H1 (cell line): ENCODE data around the gene CWC15. TPM values are rescaled to one million over a fixed set of nuclear protein-coding genes. Genes with fewer than 3 reads are reported as not detected.

Experiments used
- CTCF ChIA-PET: fragments of 300-600 bp; sonication (Branson Sonifier 250); formaldehyde crosslinking; loops from one replicate; lab custom pipeline; 2021; ENCODE audit not compliant: partially characterized antibody; lab: Charles Lee
- POLR2A ChIA-PET: fragments of 300-600 bp; sonication (Branson Sonifier 250); formaldehyde crosslinking; loops from one replicate; lab custom pipeline; 2021; ENCODE audit warnings: inconsistent platforms; ENCODE audit not compliant: partially characterized antibody; lab: Charles Lee
- DNase-seq, 2 experiments: peaks; one replicate each; pipeline versions ENCODE4 v3.0.0 to v3.0.0-alpha.2; 2010 to 2022; ENCODE audit warnings: low spot score in 2 of 2, low read depth in 1 of 2, mixed read lengths in 1 of 2
- FAIRE-seq: peaks from 2 replicates; lab custom pipeline; 2011; peaks lifted over from hg19 to GRCh38; lab: Jason Lieb, UNC
- H2AFZ ChIP-seq: 2 replicates; pipeline ENCODE4 v1.8.1; 2012; ENCODE audit warnings: low read length, inconsistent platforms
- H2AK5ac ChIP-seq: 2 replicates; pipeline ENCODE4 v1.6.1; 2013; ENCODE audit warnings: low read depth, low read length
- H2BK120ac ChIP-seq: replicated peaks from 2 replicates; pipeline ENCODE3; 2013; ENCODE audit warnings: low read depth, low read length, inconsistent platforms
- H2BK12ac ChIP-seq: 2 replicates; pipeline ENCODE4 v1.6.1; 2013; ENCODE audit warnings: low read depth, low read length
- H2BK15ac ChIP-seq: 2 replicates; pipeline ENCODE4 v1.6.1; 2013; ENCODE audit warnings: low read length
- H2BK20ac ChIP-seq: 2 replicates; pipeline ENCODE4 v1.6.1; 2013; ENCODE audit warnings: low read length
- H2BK5ac ChIP-seq: 2 replicates; pipeline ENCODE4 v1.6.1; 2013; ENCODE audit warnings: low read depth, low read length
- H3K14ac ChIP-seq: 2 replicates; pipeline ENCODE4 v1.6.1; 2013; ENCODE audit warnings: inconsistent platforms; ENCODE audit not compliant: insufficient read length
- H3K18ac ChIP-seq: 2 replicates; pipeline ENCODE4 v1.6.1; 2013; ENCODE audit warnings: low read length; ENCODE audit errors: extremely low read depth
- H3K23ac ChIP-seq: 2 replicates; pipeline ENCODE4 v1.6.1; 2013; ENCODE audit warnings: inconsistent platforms; ENCODE audit not compliant: insufficient read length
- H3K23me2 ChIP-seq: 2 replicates; pipeline ENCODE4 v1.6.1; 2013; ENCODE audit warnings: low read depth, low read length
- H3K27ac ChIP-seq: 2 replicates; pipeline ENCODE4 v1.6.1; 2011; ENCODE audit warnings: low read depth, low read length, inconsistent platforms
- H3K27me3 ChIP-seq, 4 experiments: replicated peaks in 1 of 4; 1 replicate in 1 of 4; 2 replicates in 3 of 4; pipeline versions ENCODE4 v1.6.1 to v1.8.1; 2011 to 2013; ENCODE audit warnings: low read length in 3 of 4, mild to moderate bottlenecking in 3 of 4, inconsistent platforms in 2 of 4, mixed read lengths in 2 of 4, moderate library complexity in 1 of 4; ENCODE audit not compliant: control insufficient read depth in 3 of 4, insufficient read depth in 3 of 4; ENCODE audit errors: extremely low read depth in 1 of 4
- H3K36me3 ChIP-seq, 4 experiments: 2 replicates each; pipeline versions ENCODE4 v1.6.1 to v1.8.1; 2011 to 2013; ENCODE audit warnings: mild to moderate bottlenecking in 4 of 4, low read length in 3 of 4, moderate library complexity in 2 of 4, control low read depth in 1 of 4, inconsistent platforms in 1 of 4; ENCODE audit not compliant: insufficient read depth in 4 of 4, control insufficient read depth in 2 of 4
- H3K4ac ChIP-seq: replicated peaks from 2 replicates; pipeline ENCODE3; 2013; ENCODE audit warnings: low read length, low read depth, mixed read lengths, inconsistent platforms; ENCODE audit not compliant: insufficient read length
- H3K4me1 ChIP-seq, 4 experiments: replicated peaks in 1 of 4; 1 replicate in 1 of 4; 2 replicates in 3 of 4; pipeline versions ENCODE4 v1.6.1 to v1.8.1; 2011 to 2013; ENCODE audit warnings: low read length in 3 of 4, inconsistent platforms in 2 of 4, mixed read lengths in 1 of 4; ENCODE audit not compliant: insufficient read depth in 4 of 4, control insufficient read depth in 3 of 4
- H3K4me2 ChIP-seq, 2 experiments: 2 replicates each; pipeline versions ENCODE4 v1.6.1 to v1.8.1; 2011 to 2013; ENCODE audit warnings: low read depth in 2 of 2, low read length in 2 of 2, control low read depth in 1 of 2, inconsistent platforms in 1 of 2, mild to moderate bottlenecking in 1 of 2; ENCODE audit not compliant: insufficient read depth in 1 of 2
- H3K4me3 ChIP-seq, 4 experiments: fragments of 200-600, 300-600 bp in 1 of 4; sonication (generic), shearing (Covaris generic), sonication (Bioruptor Twin) in 1 of 4; 2 replicates each; pipeline versions ENCODE4 v1.5.1 to v1.8.1; 2011 to 2016; ENCODE audit warnings: low read length in 4 of 4, low read depth in 3 of 4, control low read depth in 2 of 4, inconsistent platforms in 2 of 4, mild to moderate bottlenecking in 2 of 4, mixed read lengths in 1 of 4, moderate library complexity in 1 of 4; ENCODE audit not compliant: insufficient read depth in 2 of 4; ENCODE audit errors: extremely low read depth in 1 of 4
- H3K56ac ChIP-seq: replicated peaks from 2 replicates; pipeline ENCODE3; 2013; ENCODE audit warnings: low read depth, mild to moderate bottlenecking, mixed read lengths, low read length, inconsistent platforms; ENCODE audit not compliant: insufficient read length
- H3K79me1 ChIP-seq: 2 replicates; pipeline ENCODE4 v1.6.1; 2013; ENCODE audit warnings: low read depth, low read length, control low read depth
- H3K79me2 ChIP-seq, 2 experiments: 2 replicates each; pipeline versions ENCODE4 v1.6.1 to v1.8.1; 2012 to 2013; ENCODE audit warnings: low read length in 2 of 2, mild to moderate bottlenecking in 2 of 2, inconsistent platforms in 1 of 2; ENCODE audit not compliant: insufficient read depth in 2 of 2, control insufficient read depth in 1 of 2
- H3K9ac ChIP-seq, 4 experiments: replicated peaks in 1 of 4; 1 replicate in 1 of 4; 2 replicates in 3 of 4; pipeline versions ENCODE4 v1.6.1 to v1.8.1; 2011 to 2013; ENCODE audit warnings: low read depth in 3 of 4, low read length in 3 of 4, control low read depth in 2 of 4, mild to moderate bottlenecking in 2 of 4, moderate library complexity in 2 of 4, inconsistent platforms in 1 of 4; ENCODE audit errors: extremely low read depth in 1 of 4
- H3K9me3 ChIP-seq, 2 experiments: 2 replicates each; pipeline versions ENCODE4 v1.6.1 to v1.8.1; 2012 to 2013; ENCODE audit warnings: mild to moderate bottlenecking in 2 of 2, moderate library complexity in 2 of 2, control low read depth in 1 of 2, inconsistent platforms in 1 of 2, low read depth in 1 of 2, low read length in 1 of 2, mixed read lengths in 1 of 2; ENCODE audit not compliant: insufficient read depth in 2 of 2
- H4K20me1 ChIP-seq, 2 experiments: replicated peaks in 1 of 2; 2 replicates each; pipeline versions ENCODE3 to v1.8.1; 2011 to 2013; ENCODE audit warnings: inconsistent platforms in 2 of 2, low read length in 2 of 2, mild to moderate bottlenecking in 1 of 2; ENCODE audit not compliant: insufficient read depth in 2 of 2, control insufficient read depth in 1 of 2
- H4K5ac ChIP-seq: 2 replicates; pipeline ENCODE4 v1.6.1; 2013; ENCODE audit warnings: low read length, low read depth, mixed read lengths, inconsistent platforms; ENCODE audit not compliant: insufficient read length
- H4K8ac ChIP-seq: 2 replicates; pipeline ENCODE4 v1.8.0; 2013; ENCODE audit warnings: mild to moderate bottlenecking, moderate library complexity, low read length, inconsistent platforms; ENCODE audit not compliant: insufficient read depth; ENCODE audit errors: extremely low read depth
- H4K91ac ChIP-seq: replicated peaks from 2 replicates; pipeline ENCODE3; 2013; ENCODE audit warnings: low read length, mixed read lengths, inconsistent platforms; ENCODE audit not compliant: insufficient read length
- ASH2L ChIP-seq: fragments of 200-600, 300-600 bp; sonication (generic); IDR thresholded peaks from one replicate; pipeline ENCODE4 v1.7.1; 2017; ENCODE audit warnings: low read length
- CTBP2 ChIP-seq: IDR thresholded peaks from 2 replicates; pipeline ENCODE4 v1.7.0; 2011; ENCODE audit warnings: borderline replicate concordance, mild to moderate bottlenecking, moderate library complexity, mixed read lengths, low read length; ENCODE audit not compliant: insufficient read depth, insufficient read length
- JUND ChIP-seq: IDR thresholded peaks from 2 replicates; pipeline ENCODE4 v1.6.1; 2011; ENCODE audit warnings: mild to moderate bottlenecking, improper control_type of control experiment, low read length
- KDM1A ChIP-seq: fragments of 200-600, 300-600 bp; sonication (generic); IDR thresholded peaks from 2 replicates; pipeline ENCODE4 v1.7.1; 2016; ENCODE audit warnings: mild to moderate bottlenecking, low read length, borderline replicate concordance
- KDM4A ChIP-seq: IDR thresholded peaks from one replicate; pipeline ENCODE4 v1.7.1; 2012; ENCODE audit warnings: low read depth, mild to moderate bottlenecking, moderate library complexity, low read length, inconsistent platforms; ENCODE audit not compliant: severe bottlenecking
- KDM5A ChIP-seq: fragments of 200-600 bp; IDR thresholded peaks from 2 replicates; pipeline ENCODE4 v1.7.1; 2012; ENCODE audit warnings: mild to moderate bottlenecking, low read length, inconsistent platforms, mixed read lengths
- POU5F1 ChIP-seq: IDR thresholded peaks from 2 replicates; pipeline ENCODE4 v1.6.1; 2011; ENCODE audit warnings: low read depth, mild to moderate bottlenecking, low read length, moderate library complexity
- RAD21 ChIP-seq, 2 experiments: IDR thresholded peaks in 1 of 2; conservative IDR thresholded peaks in 1 of 2; 2 replicates each; pipeline ENCODE4 v1.6.1; 2011; ENCODE audit warnings: low read depth in 2 of 2, low read length in 2 of 2, improper control_type of control experiment in 1 of 2, inconsistent platforms in 1 of 2, mild to moderate bottlenecking in 1 of 2, moderate library complexity in 1 of 2
- RXRA ChIP-seq: IDR thresholded peaks from 2 replicates; pipeline ENCODE4 v1.6.1; 2011; ENCODE audit warnings: low read depth, mild to moderate bottlenecking, low read length, moderate library complexity; ENCODE audit not compliant: insufficient read depth
- SIX5 ChIP-seq: IDR thresholded peaks from 2 replicates; pipeline ENCODE4 v1.6.1; 2011; ENCODE audit warnings: mild to moderate bottlenecking, low read depth, low read length
- SP1 ChIP-seq: IDR thresholded peaks from 2 replicates; pipeline ENCODE4 v1.6.1; 2011; ENCODE audit warnings: low read depth, low read length
- TAF7 ChIP-seq: optimal IDR thresholded peaks from 2 replicates; pipeline ENCODE3; 2011; ENCODE audit warnings: low read depth, mild to moderate bottlenecking, inconsistent platforms, low read length, moderate library complexity, borderline replicate concordance
- TBP ChIP-seq: IDR thresholded peaks from 2 replicates; pipeline ENCODE4 v1.6.1; 2011; ENCODE audit warnings: low read depth, low read length, improper control_type of control experiment
- YY1 ChIP-seq: IDR thresholded peaks from 2 replicates; pipeline ENCODE4 v1.6.1; 2011; ENCODE audit warnings: low read depth, mild to moderate bottlenecking, low read length
- WGBS, 2 experiments: shearing (Covaris generic) in 1 of 2; methylation state at CpG; one replicate each; pipeline versions ENCODE4 v1.1.6 to v1.1.7; 2013 to 2015; ENCODE audit warnings: low lambda C conversion rate in 2 of 2, mixed read lengths in 2 of 2, inconsistent platforms in 1 of 2, low coverage in 1 of 2, missing lambda C conversion rate in 1 of 2; ENCODE audit not compliant: insufficient replicate concordance in 2 of 2, insufficient coverage in 1 of 2, insufficient read length in 1 of 2; ENCODE audit errors: extremely low coverage in 1 of 2, missing lambda C conversion rate in 1 of 2; 5-methylcytosine and 5-hydroxymethylcytosine counted together
- polyA plus RNA-seq, 7 experiments: library from polyadenylated mRNA; depleted of rRNA in 3 of 7; stranded (reverse) in 5 of 7; unstranded in 2 of 7; fragments of >200 nt in 5 of 7; fragments of 200-250 nt in 2 of 7; gene quantifications; 1 replicate in 5 of 7; 2 replicates in 1 of 7; 4 replicates in 1 of 7; pipeline versions ENCODE4 v1.2.1 to v1.2.3, GENCODE V29; 2011 to 2013; ENCODE audit warnings: missing spikeins in 2 of 7, mixed read lengths in 2 of 7
- total RNA-seq: library from RNA; stranded (reverse); fragmentation: NEBNext Ultra II Directional; extraction: Animal tissue kit (Norgen Biotek cat#: 25700); gene quantifications from 2 replicates; pipeline ENCODE4 v1.2.1, GENCODE V29; 2021

The CWC15 gene
- total and polyA plus RNA-seq, 2 of the 8 experiments (the other 6 are each of a cell fraction or from before 2014, with no cell fraction given): 15.7 to 59.4 TPM

- H3K4ac ChIP-seq: no peak overlapping the region
- DNase-seq (no peak), FAIRE-seq (no peak)
- H2AFZ ChIP-seq: no peak overlapping the region
- H4K20me1 ChIP-seq: peaks cover 0 to 3% of the 10 kb centered on the region in 2 experiments
- H3K23ac ChIP-seq: no peak overlapping the region
- no peaks in the 10 kb centered on the region for H3K4me1 ChIP-seq
- no peaks in the 10 kb centered on the region for H3K9me3 ChIP-seq
- 77% methylated on average over 2 of the region's 2 CpGs; no CpG with 5 or more reads in 1 of the 2 experiments for WGBS, 2 experiments
- ChIA-PET POLR2A (interaction anchor here (0.6 to 2.0 kb wide), 3 partner anchors 13 to 576 kb away, joined by 3 to 6 read pairs (median 3); partner anchors contain the start of genes CWC15 and KDM4D), CTCF (interaction anchor here (0.7 to 1.2 kb wide), 2 partner anchors 35 to 198 kb away, joined by 3 read pairs; no protein-coding TSS in a partner anchor)
- H3K18ac ChIP-seq: no peak overlapping the region
- H2BK15ac ChIP-seq: no peak overlapping the region
- no peak overlapping the region for H4K91ac ChIP-seq
- H3K9ac ChIP-seq: no peak overlapping the region
- no peak overlapping the region for H2AK5ac ChIP-seq
- H4K8ac ChIP-seq: no peak overlapping the region
- no peak overlapping the region for H2BK20ac ChIP-seq
- no peak for TF ChIP-seq TBP
- no peak for TF ChIP-seq CTBP2
- TF ChIP-seq RAD21 (IDR thresholded peaks at IDR 0.05 in 1 of 2, conservative IDR thresholded peaks at IDR 0.05 in 1 of 2; ENCODE audit: low read depth in 2 of 2, low read length in 2 of 2): no peak
- no peak for TF ChIP-seq YY1
- no peak for TF ChIP-seq RXRA
- TF ChIP-seq ASH2L: no peak
- TF ChIP-seq KDM4A: no peak
- TF ChIP-seq TAF7: no peak
- TF ChIP-seq KDM1A: no peak
- TF ChIP-seq SIX5: no peak
- TF ChIP-seq KDM5A: no peak
- no peak for TF ChIP-seq POU5F1
- TF ChIP-seq JUND: no peak
- no peak for TF ChIP-seq SP1
- H3K27me3 ChIP-seq: no peaks in the 10 kb centered on the region
- no peaks in the 10 kb centered on the region for H3K23me2 ChIP-seq
- no peak overlapping the region for H3K56ac ChIP-seq
- H2BK120ac ChIP-seq: no peak overlapping the region
- H4K5ac ChIP-seq: no peak overlapping the region
- no peak overlapping the region for H3K27ac ChIP-seq
- no peak overlapping the region for H2BK5ac ChIP-seq
- no peaks in the 10 kb centered on the region for H3K79me1 ChIP-seq
- no peak overlapping the region for H3K4me3 ChIP-seq
- no peaks in the 10 kb centered on the region for H3K79me2 ChIP-seq
- peaks cover 8 to 38% (median 24%) of the 10 kb centered on the region in 4 experiments for H3K36me3 ChIP-seq
- H3K4me2 ChIP-seq: no peak overlapping the region
- H3K14ac ChIP-seq: no peak overlapping the region
- no peak overlapping the region for H2BK12ac ChIP-seq
Observed at GRCh38 chr11:94960488-94960887, 12.9 kb downstream of the CWC15 start.
